HepG2 (cell line): ENCODE results near the gene RAB11FIP5. TPM values are rescaled to one million over a fixed set of nuclear protein-coding genes. Genes with fewer than 3 reads are reported as not detected.

Source experiments
- ARID5B ChIP-seq: IDR thresholded peaks from 2 replicates; pipeline ENCODE4 v1.4.0; 2020; ENCODE audit warnings: mild to moderate bottlenecking, missing genetic modification reagents
- EP300 ChIP-seq, 3 experiments: sonication (generic) in 1 of 3; formaldehyde crosslinking in 1 of 3; IDR thresholded peaks; 2 replicates each; pipeline versions ENCODE4 v1.5.1 to v1.6.1; 2011 to 2020; ENCODE audit warnings: low read depth in 2 of 3, low read length in 2 of 3, borderline replicate concordance in 1 of 3, improper control_type of control experiment in 1 of 3, mild to moderate bottlenecking in 1 of 3, missing genetic modification reagents in 1 of 3, moderate library complexity in 1 of 3
- ETV5 ChIP-seq: IDR thresholded peaks from 2 replicates; pipeline ENCODE4 v1.6.1; 2018; ENCODE audit warnings: missing biosample characterization, missing genetic modification reagents, inconsistent platforms, borderline replicate concordance
- MLLT10 ChIP-seq: sonication (generic); formaldehyde crosslinking; IDR thresholded peaks from 2 replicates; pipeline ENCODE4 v1.4.0; 2020; ENCODE audit warnings: missing genetic modification reagents
- MTF1 ChIP-seq: sonication (generic); formaldehyde crosslinking; IDR thresholded peaks from 2 replicates; pipeline ENCODE4 v1.5.0; 2020; ENCODE audit warnings: missing genetic modification reagents
- NR2F1 ChIP-seq, 2 experiments: fragments of 450-650 bp in 1 of 2; formaldehyde crosslinking in 1 of 2; IDR thresholded peaks; 2 replicates each; pipeline versions ENCODE4 v1.5.0 to v1.6.1; 2016 to 2020; ENCODE audit warnings: mild to moderate bottlenecking in 1 of 2, missing compliant biosample characterization in 1 of 2, missing genetic modification reagents in 1 of 2, moderate library complexity in 1 of 2
- ONECUT2 ChIP-seq: sonication (generic); formaldehyde crosslinking; IDR thresholded peaks from 2 replicates; pipeline ENCODE4 v1.4.0; 2020; ENCODE audit warnings: missing genetic modification reagents
- SALL1 ChIP-seq: sonication (generic); formaldehyde crosslinking; IDR thresholded peaks from 2 replicates; pipeline ENCODE4 v1.8.0; 2022; ENCODE audit warnings: mild to moderate bottlenecking, missing genetic modification reagents
- SAP130 ChIP-seq: IDR thresholded peaks from 2 replicates; pipeline ENCODE4 v1.6.1; 2016; ENCODE audit warnings: low read depth
- SSRP1 ChIP-seq: IDR thresholded peaks from 2 replicates; pipeline ENCODE4 v1.6.1; 2016; ENCODE audit warnings: control low read depth
- THAP9 ChIP-seq: sonication (generic); formaldehyde crosslinking; IDR thresholded peaks from 2 replicates; pipeline ENCODE4; 2020; ENCODE audit warnings: missing genetic modification reagents, mild to moderate bottlenecking, borderline replicate concordance
- UBTF ChIP-seq: sonication (generic); formaldehyde crosslinking; IDR thresholded peaks from 2 replicates; pipeline ENCODE4 v1.4.0; 2020; ENCODE audit warnings: mild to moderate bottlenecking, missing genetic modification reagents
- ZFX ChIP-seq: sonication (generic); formaldehyde crosslinking; IDR thresholded peaks from 2 replicates; pipeline ENCODE4 v1.4.0; 2020; ENCODE audit warnings: mild to moderate bottlenecking, low read depth, missing genetic modification reagents, moderate library complexity
- ZNF18 ChIP-seq: sonication (generic); formaldehyde crosslinking; IDR thresholded peaks from 2 replicates; pipeline ENCODE4 v1.8.0; 2022; ENCODE audit warnings: mild to moderate bottlenecking, missing genetic modification reagents; ENCODE audit not compliant: insufficient replicate concordance
- ZNF550 ChIP-seq: sonication (generic); formaldehyde crosslinking; IDR thresholded peaks from 2 replicates; pipeline ENCODE4 v1.4.0; 2020; ENCODE audit warnings: mild to moderate bottlenecking, missing genetic modification reagents, borderline replicate concordance
- ZNF652 ChIP-seq: IDR thresholded peaks from 2 replicates; pipeline ENCODE4 v1.6.1; 2016; ENCODE audit warnings: low read depth, borderline replicate concordance
- ZNF782 ChIP-seq: sonication (generic); formaldehyde crosslinking; IDR thresholded peaks from 2 replicates; pipeline ENCODE4 v1.4.0; 2020; ENCODE audit warnings: missing genetic modification reagents, mild to moderate bottlenecking, borderline replicate concordance
- polyA plus RNA-seq, 8 experiments: library from polyadenylated mRNA; depleted of rRNA in 3 of 8; stranded (reverse) in 7 of 8; unstranded in 1 of 8; fragments of >200 nt; fragmentation: Illumina TruSeq in 4 of 8; extraction: Trizol in 4 of 8; gene quantifications; 2 replicates each; pipeline versions ENCODE4 v1.2.1 to v1.2.3, GENCODE V29; 2011 to 2016; ENCODE audit warnings: low read depth in 4 of 8, missing spikeins in 1 of 8, mixed read lengths in 1 of 8; ENCODE audit not compliant: insufficient read depth in 1 of 8
- total RNA-seq, 5 experiments: library from RNA; depleted of rRNA; stranded (reverse); fragments of >200 nt; fragmentation: Illumina TruSeq; extraction: Trizol; gene quantifications; 2 replicates each; pipeline ENCODE4 v1.2.3, GENCODE V29; 2016; ENCODE audit warnings: low read depth in 1 of 5

Gene RAB11FIP5
- total and polyA plus RNA-seq, 2 of the 13 experiments (the other 11 are each of a cell fraction or from before 2014, with no cell fraction given), result 9.4 to 22.9 TPM

GRCh38 chr2:73092146-73092783, 20.5 kb downstream of the RAB11FIP5 start (continued):
- TF ChIP-seq ARID5B (CRISPR knock-in tag) (0 out of 2 replicates have a peak, but pooled peaks have one; percentile 15), EP300 (IDR thresholded peaks at IDR 0.05; ENCODE audit: low read depth in 2 of 2, low read length in 2 of 2) (peak in 1 of 2 experiments; percentile 12; a peak in 1 of 4 replicates), EP300 (CRISPR knock-in tag; IDR thresholded peaks at IDR 0.05; ENCODE audit: borderline replicate concordance) (no peak), MTF1 (CRISPR knock-in tag) (no peak), NR2F1 (CRISPR knock-in tag; IDR thresholded peaks at IDR 0.05) (peak; percentile 46 to 51; a peak in 2 of 4 replicates), ZNF652 (CRISPR knock-in tag) (no peak), THAP9 (0 out of 2 replicates have a peak, but pooled peaks have one; percentile 31), SALL1 (peak; percentile 42; the same call in 1 of the 2 replicates), ZNF782 (CRISPR knock-in tag) (no peak), ETV5 (no peak), ZNF550 (CRISPR knock-in tag) (no peak), ONECUT2 (CRISPR knock-in tag) (no peak), SAP130 (peak; percentile 42; the same call in 1 of the 2 replicates), SSRP1 (CRISPR knock-in tag) (0 out of 2 replicates have a peak, but pooled peaks have one; percentile 27), MLLT10 (no peak), UBTF (CRISPR knock-in tag) (peak; percentile 50; the same call in 1 of the 2 replicates), ZFX (CRISPR knock-in tag) (peak; percentile 49), ZNF18 (peak; percentile 80)
